AG10803 (cell line): ENCODE measurements around the gene SLC26A2.

Experiments
- DNase-seq: peaks from one replicate; pipeline ENCODE4 v3.0.0; 2010; ENCODE audit warnings: low read depth
- H3K4me3 ChIP-seq: 2 replicates; pipeline ENCODE4 v1.5.1; 2011; ENCODE audit warnings: mild to moderate bottlenecking, low read length, control low read depth
- CTCF ChIP-seq: conservative IDR thresholded peaks from 2 replicates; pipeline ENCODE4 v1.5.1; 2011; ENCODE audit warnings: mild to moderate bottlenecking, low read length, control low read depth, inconsistent platforms

Gene SLC26A2

GRCh38 chr5:149998281-149998680 is 37.7 kb downstream of the SLC26A2 start:
- no peak for TF ChIP-seq CTCF
- DNase-seq: no peak
- H3K4me3 ChIP-seq: no peak overlapping the region

GRCh38 chr5:149999359-149999758 is 38.8 kb downstream of the SLC26A2 start:
- TF ChIP-seq CTCF: no peak
- DNase-seq: no peak
- peak overlapping the region; percentile 96 for H3K4me3 ChIP-seq

- H3K4me3 ChIP-seq: peak overlapping the region; percentile 96
- no peak for TF ChIP-seq CTCF
- no peak for DNase-seq
Measured at GRCh38 chr5:149999866-150000255, 39.3 kb downstream of the SLC26A2 start.

- peak within 1 kb of the TSS; percentile 96 for H3K4me3 ChIP-seq
- TF ChIP-seq CTCF: 0 out of 2 replicates have a peak, but pooled peaks have one; percentile 7
- peak; percentile 93 for DNase-seq
Measured at GRCh38 chr5:150000256-150000989, 39.9 kb downstream of the SLC26A2 start, which contains the start of the genes HMGXB3 and TIGD6. Gene HMGXB3, plus strand, starts transcription at chr5:150000739. Its CDS starts 4,114 bp downstream, at chr5:150004853. Gene TIGD6, minus strand, starts transcription at chr5:150000654. Its CDS starts 4,306 bp downstream, at chr5:149996348.

- DNase-seq: peak; percentile 56
- TF ChIP-seq CTCF: no peak
- H3K4me3 ChIP-seq: peak overlapping the region; percentile 96
Measured at GRCh38 chr5:150000990-150001659, 40.6 kb downstream of the SLC26A2 start.

GRCh38 chr5:150001660-150002486 is 41.3 kb downstream of the SLC26A2 start:
- peak; percentile 86 for TF ChIP-seq CTCF
- DNase-seq: peak; percentile 80
- H3K4me3 ChIP-seq: peak overlapping the region; percentile 96
